BE2C (cell line): ENCODE data around the gene CTDSP2.
"Not testable (repeated sequence)": the region's sequence is repeated elsewhere in the genome, so short reads cannot be mapped to it uniquely, and the experiment has no call there.

ENCODE experiments used
- DNase-seq: peaks from one replicate; pipeline ENCODE4 v3.0.0-alpha.2; 2020
- H3K27me3 ChIP-seq: fragments of 250-450 bp; sonication (Bioruptor Pico); 2 replicates; pipeline ENCODE4 v1.5.1; 2020; ENCODE audit warnings: mild to moderate bottlenecking
- H3K36me3 ChIP-seq: fragments of 250-450 bp; sonication (Bioruptor Pico); 2 replicates; pipeline ENCODE4 v1.5.1; 2020; ENCODE audit warnings: mild to moderate bottlenecking
- H3K4me1 ChIP-seq: fragments of 250-450 bp; sonication (Bioruptor Pico); 2 replicates; pipeline ENCODE4 v1.5.1; 2020
- H3K4me3 ChIP-seq: 2 replicates; pipeline ENCODE4 v1.5.1; 2011; ENCODE audit warnings: low read depth, low read length
- H3K9me3 ChIP-seq: fragments of 250-450 bp; sonication (Bioruptor Pico); 2 replicates; pipeline ENCODE4 v1.5.1; 2020
- CTCF ChIP-seq: IDR thresholded peaks from 2 replicates; pipeline ENCODE4 v1.5.1; 2012; ENCODE audit warnings: mild to moderate bottlenecking, low read depth, low read length

CTDSP2 gene

GRCh38 chr12:57883057-57883456 lies 36.5 kb upstream of the CTDSP2 start:
- Histone ChIP-seq H3K4me1 (peaks cover 4% of the 10 kb centered on the region), H3K36me3 (no peaks in the 10 kb centered on the region), H3K4me3 (no peak overlapping the region), H3K27me3 (no peaks in the 10 kb centered on the region), H3K9me3 (no peaks in the 10 kb centered on the region)
- no peak for DNase-seq
- no peak for TF ChIP-seq CTCF

GRCh38 chr12:57882575-57882974 lies 36.0 kb upstream of the CTDSP2 start:
- H3K9me3 ChIP-seq: no peaks in the 10 kb centered on the region
- no peak for TF ChIP-seq CTCF
- no peaks in the 10 kb centered on the region for H3K4me1 ChIP-seq

GRCh38 chr12:57881475-57881874 lies 34.9 kb upstream of the CTDSP2 start:
- Histone ChIP-seq H3K36me3 (no peaks in the 10 kb centered on the region), H3K9me3 (no peaks in the 10 kb centered on the region), H3K4me1 (no peaks in the 10 kb centered on the region), H3K27me3 (no peaks in the 10 kb centered on the region), H3K4me3 (no peak overlapping the region)
- no peak for TF ChIP-seq CTCF
- no peak for DNase-seq

More at GRCh38 chr12:57882575-57882974, 36.0 kb upstream of the CTDSP2 start:
- Histone ChIP-seq H3K36me3 (no peaks in the 10 kb centered on the region), H3K27me3 (no peaks in the 10 kb centered on the region), H3K4me3 (no peak overlapping the region)
- DNase-seq: no peak

- DNase-seq, H3K27me3 ChIP-seq, H3K4me1 ChIP-seq, H3K9me3 ChIP-seq, H3K36me3 ChIP-seq, H3K4me3 ChIP-seq: not testable (repeated sequence)
Observed at GRCh38 chr12:57881035-57881434, 34.5 kb upstream of the CTDSP2 start.

GRCh38 chr12:57877876-57878275 lies 31.3 kb upstream of the CTDSP2 start:
- Histone ChIP-seq H3K4me1 (no peaks in the 10 kb centered on the region), H3K9me3 (no peaks in the 10 kb centered on the region), H3K36me3 (no peaks in the 10 kb centered on the region), H3K27me3 (no peaks in the 10 kb centered on the region), H3K4me3 (no peak overlapping the region)
- no peak for DNase-seq
- no peak for TF ChIP-seq CTCF

GRCh38 chr12:57875753-57876547 lies 29.4 kb upstream of the CTDSP2 start:
- no peak for DNase-seq
- H3K36me3 ChIP-seq: no peaks in the 10 kb centered on the region
- H3K9me3 ChIP-seq: no peaks in the 10 kb centered on the region
- no peaks in the 10 kb centered on the region for H3K4me1 ChIP-seq
- H3K27me3 ChIP-seq: no peaks in the 10 kb centered on the region
- no peak overlapping the region for H3K4me3 ChIP-seq
- no peak for TF ChIP-seq CTCF
